Measurements from ENCODE around the gene C16orf74.

Gene C16orf74

DNA sequence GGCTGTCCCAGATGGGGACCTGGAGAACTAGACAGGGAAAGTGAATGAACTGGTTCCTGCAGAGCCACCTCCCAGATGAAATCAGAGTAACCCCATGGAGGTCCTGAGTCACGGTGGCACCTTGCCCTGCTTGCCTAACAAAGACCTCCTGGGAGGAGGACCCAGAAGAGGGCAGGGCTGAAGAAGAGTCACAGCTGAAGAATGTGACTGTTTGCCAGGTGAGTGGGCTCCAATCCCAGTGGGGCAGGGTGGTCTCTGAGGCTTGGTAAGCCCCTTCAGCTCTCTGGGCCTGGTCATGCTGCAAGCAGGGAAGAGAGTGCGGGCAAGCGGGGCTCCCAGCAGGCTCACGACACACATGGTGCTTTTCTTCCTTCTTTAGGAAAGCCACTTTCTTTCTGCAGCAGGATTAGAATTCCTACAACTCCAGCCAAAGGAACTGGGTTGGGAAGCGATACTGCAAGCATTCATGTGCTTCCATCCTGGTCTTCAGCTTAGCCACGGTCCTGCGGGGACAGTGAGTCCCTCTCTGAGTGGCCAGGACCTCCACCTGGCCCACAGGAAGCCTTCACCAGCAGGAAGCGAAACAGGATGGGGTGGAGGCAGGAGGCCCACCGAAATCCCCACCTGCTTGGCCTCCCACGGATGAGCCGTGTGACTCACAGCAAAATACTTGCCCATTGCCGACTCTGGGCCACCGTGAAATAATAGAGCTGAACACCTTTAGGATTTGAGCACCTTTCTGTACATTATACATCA is 4.3 kb downstream of the C16orf74 start:
- DNase-seq = peak; percentile 48

- DNase-seq = no peak
These were observed 11.8 kb downstream of the C16orf74 start for GRCh38 chr16:85738923-85739715.

- DNase-seq = no peak
These were observed 14.0 kb downstream of the C16orf74 start for GRCh38 chr16:85736921-85737320.

- no peak for DNase-seq
These were observed 14.9 kb downstream of the C16orf74 start for GRCh38 chr16:85735946-85736345.

DNA sequence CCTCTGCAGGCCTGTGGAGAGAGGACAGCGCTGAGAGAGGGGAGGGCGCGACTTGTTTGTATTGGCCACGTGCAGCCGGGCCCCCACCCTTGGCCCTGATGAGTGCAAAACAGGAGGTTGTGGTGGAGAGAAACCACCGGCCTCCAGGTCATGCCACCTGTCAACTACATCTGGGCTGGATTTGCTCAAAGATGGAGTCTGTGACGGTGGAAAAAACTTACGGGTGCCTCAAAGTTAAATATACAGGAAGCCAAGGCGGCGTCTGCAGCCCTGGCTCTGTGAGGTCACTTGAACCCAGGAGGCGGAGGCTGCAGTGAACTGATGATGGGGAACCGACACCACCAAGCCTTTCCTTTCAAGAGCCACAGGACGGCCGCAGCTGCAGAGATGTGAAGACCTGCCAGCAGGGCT is 15.7 kb downstream of the C16orf74 start:
- no peak for DNase-seq

DNA sequence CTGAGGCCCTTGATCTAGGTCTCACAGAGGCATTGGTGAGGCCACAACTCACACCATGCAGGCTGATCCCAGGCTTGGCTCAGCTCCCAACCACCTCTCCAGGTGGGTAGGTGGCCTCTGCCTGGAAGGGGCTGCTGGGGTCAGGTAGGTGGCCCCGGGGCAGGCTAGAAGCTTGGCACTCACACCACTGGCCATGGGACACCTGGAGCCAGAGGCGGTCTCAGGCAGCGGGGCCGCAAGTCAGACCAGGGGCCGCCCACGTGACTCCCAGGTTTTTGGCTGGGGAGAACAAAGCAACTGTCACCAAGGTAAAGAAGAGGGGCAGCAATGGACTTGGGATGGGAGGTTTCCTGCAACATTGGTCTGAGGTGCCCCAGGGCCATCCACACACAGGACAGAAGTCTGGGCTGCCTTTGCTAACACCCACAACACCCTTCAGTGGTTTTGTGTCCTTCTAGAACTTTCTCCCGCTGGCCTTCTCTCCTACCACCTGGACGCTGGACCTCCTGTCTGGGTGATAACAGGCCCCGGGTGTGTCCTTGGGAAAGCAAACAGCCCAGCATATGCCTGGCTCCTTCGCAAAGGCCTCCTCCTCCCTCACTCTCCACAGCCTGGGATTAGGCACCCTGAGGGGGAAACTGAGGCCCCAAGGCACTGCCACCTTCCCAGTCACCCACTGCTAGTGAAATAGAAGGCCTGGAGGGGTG is 16.4 kb downstream of the C16orf74 start:
- no peak for DNase-seq

GRCh38 chr16:85733839-85734170 is 17.1 kb downstream of the C16orf74 start:
- DNase-seq = peak; percentile 42

- DNase-seq = peak; percentile 43
These were observed 17.6 kb downstream of the C16orf74 start for GRCh38 chr16:85733155-85733838.

GRCh38 chr16:85731179-85731578 is 19.7 kb downstream of the C16orf74 start:
- no peak for DNase-seq

GRCh38 chr16:85730186-85730465 is 20.8 kb downstream of the C16orf74 start:
- DNase-seq = no peak

GRCh38 chr16:85729452-85730185 is 21.3 kb downstream of the C16orf74 start:
- DNase-seq = peak; percentile 39

DNA sequence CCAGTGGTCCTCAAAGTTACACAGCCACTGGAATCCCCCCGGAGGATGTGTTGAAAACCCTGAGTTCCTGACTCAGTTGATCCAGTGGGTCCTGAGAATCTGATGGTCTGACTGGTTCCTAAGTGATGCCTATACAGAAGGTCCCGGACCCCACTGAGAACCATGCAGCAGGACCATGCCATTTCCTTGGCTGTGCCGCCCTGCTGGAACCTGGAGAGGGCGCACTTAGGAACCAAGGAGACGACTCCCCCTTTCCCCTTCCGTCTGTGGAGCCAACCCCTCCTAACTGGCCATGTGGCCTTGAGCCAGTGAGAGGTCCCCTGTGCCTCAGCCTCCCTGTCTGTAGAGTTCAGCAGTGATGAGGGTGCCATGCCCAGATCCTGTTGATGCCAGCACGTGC is 22.0 kb downstream of the C16orf74 start:
- DNase-seq = no peak

- no peak for DNase-seq
These were observed 26.0 kb downstream of the C16orf74 start for GRCh38 chr16:85724936-85725335.

- no peak for DNase-seq
These were observed 26.6 kb downstream of the C16orf74 start for GRCh38 chr16:85724126-85724879.

- no peak for DNase-seq
These were observed 28.6 kb downstream of the C16orf74 start for GRCh38 chr16:85722128-85722893.

DNA sequence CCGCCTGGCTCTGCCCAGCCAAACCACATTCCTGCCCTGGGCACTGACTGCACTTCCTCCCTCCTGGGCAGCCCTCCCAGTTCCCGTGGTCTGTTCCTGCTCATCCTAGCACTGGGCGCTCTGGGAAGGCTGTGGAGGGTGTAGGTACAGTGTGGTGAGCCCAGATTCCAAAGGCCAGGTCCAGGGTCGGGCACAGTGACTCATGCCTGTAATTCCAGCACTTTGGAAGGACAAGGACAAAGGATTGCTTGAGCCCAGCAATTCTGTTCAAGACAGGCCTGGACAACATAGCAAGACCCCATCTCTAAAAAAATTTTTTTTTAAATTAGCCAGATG is 30.6 kb downstream of the C16orf74 start:
- peak; percentile 49 for DNase-seq

DNA sequence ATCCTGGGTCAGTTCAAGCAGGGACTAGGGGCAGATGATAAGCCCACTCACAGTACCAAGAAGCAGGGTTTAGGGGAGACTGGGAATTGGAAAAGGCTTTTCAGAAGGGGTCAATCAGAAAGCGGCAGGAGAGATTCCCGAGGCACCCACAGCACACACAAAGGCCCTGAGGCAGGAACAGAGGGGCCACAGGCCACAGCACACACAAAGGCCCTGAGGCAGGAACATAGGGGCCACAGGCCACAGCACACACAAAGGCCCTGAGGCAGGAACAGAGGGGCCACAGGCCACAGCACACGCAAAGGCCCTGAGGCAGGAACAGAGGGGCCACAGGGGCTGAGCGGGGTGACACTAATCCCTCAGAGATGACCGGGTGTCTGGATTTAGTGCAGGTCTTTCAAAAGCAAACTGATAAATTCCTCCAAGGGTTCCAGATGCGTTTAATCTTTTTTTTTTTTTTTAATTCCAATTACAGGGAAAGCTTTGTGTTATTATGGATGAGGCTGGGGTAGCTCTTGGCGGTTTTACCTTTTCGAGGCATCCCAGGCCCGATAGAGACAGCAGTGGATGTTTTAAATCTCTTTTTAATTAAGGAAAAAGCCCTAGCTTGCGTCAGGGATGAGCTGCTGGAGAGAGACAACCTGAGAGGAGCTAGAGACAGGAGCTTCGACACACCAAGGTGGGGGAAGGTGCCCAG is 31.1 kb downstream of the C16orf74 start:
- no peak for DNase-seq

DNA sequence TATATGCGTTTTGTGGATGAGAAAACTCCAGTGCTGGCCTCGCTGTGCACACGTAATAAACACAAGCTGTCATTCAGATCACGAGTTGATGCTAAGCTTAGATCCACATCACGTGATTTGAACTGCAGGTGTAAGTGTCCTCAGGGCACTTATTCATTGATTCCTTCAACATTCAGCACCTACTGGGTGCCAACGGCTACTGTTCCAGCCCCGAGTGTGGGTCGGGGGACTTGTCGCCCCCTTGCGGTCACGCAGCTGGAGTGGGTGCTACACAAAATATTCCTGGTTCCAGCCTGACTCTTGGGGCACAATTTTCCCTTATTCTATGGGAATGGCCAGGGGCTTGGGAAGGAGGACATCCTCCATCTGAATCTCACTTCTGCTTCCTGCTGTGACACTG is 32.2 kb downstream of the C16orf74 start:
- DNase-seq = peak; percentile 22

DNA sequence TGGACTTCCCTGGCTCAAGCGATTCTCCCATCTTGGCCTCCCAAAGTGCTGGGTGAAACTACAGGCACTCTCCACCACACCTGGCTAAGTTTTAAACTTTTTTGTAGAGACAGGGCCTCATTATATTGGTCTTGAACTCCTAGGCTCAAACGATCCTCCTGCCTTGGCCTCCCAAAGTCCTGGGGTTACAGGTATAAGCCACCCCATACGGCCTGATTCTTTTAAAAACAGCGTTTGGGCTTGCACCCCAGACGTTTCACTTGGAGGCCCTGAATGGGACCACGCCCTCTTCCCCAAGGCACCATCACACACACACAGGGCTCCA is 32.8 kb downstream of the C16orf74 start:
- no peak for DNase-seq

- peak; percentile 54 for DNase-seq
These were observed 33.3 kb downstream of the C16orf74 start for GRCh38 chr16:85717393-85718152.
